H1 (cell line): ENCODE results near the gene PDLIM4. TPM values are rescaled to one million over a fixed set of nuclear protein-coding genes. Genes with fewer than 3 reads are reported as not detected.

ENCODE experiments used
- CTCF ChIA-PET: fragments of 300-600 bp; sonication (Branson Sonifier 250); formaldehyde crosslinking; loops from one replicate; lab custom pipeline; 2021; ENCODE audit not compliant: partially characterized antibody; lab: Charles Lee
- POLR2A ChIA-PET: fragments of 300-600 bp; sonication (Branson Sonifier 250); formaldehyde crosslinking; loops from one replicate; lab custom pipeline; 2021; ENCODE audit warnings: inconsistent platforms; ENCODE audit not compliant: partially characterized antibody; lab: Charles Lee
- DNase-seq, 2 experiments: peaks; one replicate each; pipeline versions ENCODE4 v3.0.0 to v3.0.0-alpha.2; 2010 to 2022; ENCODE audit warnings: low spot score in 2 of 2, low read depth in 1 of 2, mixed read lengths in 1 of 2
- FAIRE-seq: peaks from 2 replicates; lab custom pipeline; 2011; peaks lifted over from hg19 to GRCh38; lab: Jason Lieb, UNC
- H2AFZ ChIP-seq: 2 replicates; pipeline ENCODE4 v1.8.1; 2012; ENCODE audit warnings: low read length, inconsistent platforms
- H2AK5ac ChIP-seq: 2 replicates; pipeline ENCODE4 v1.6.1; 2013; ENCODE audit warnings: low read depth, low read length
- H2BK120ac ChIP-seq: replicated peaks from 2 replicates; pipeline ENCODE3; 2013; ENCODE audit warnings: low read depth, low read length, inconsistent platforms
- H2BK12ac ChIP-seq: 2 replicates; pipeline ENCODE4 v1.6.1; 2013; ENCODE audit warnings: low read depth, low read length
- H2BK15ac ChIP-seq: 2 replicates; pipeline ENCODE4 v1.6.1; 2013; ENCODE audit warnings: low read length
- H2BK20ac ChIP-seq: 2 replicates; pipeline ENCODE4 v1.6.1; 2013; ENCODE audit warnings: low read length
- H2BK5ac ChIP-seq: 2 replicates; pipeline ENCODE4 v1.6.1; 2013; ENCODE audit warnings: low read depth, low read length
- H3K14ac ChIP-seq: 2 replicates; pipeline ENCODE4 v1.6.1; 2013; ENCODE audit warnings: inconsistent platforms; ENCODE audit not compliant: insufficient read length
- H3K18ac ChIP-seq: 2 replicates; pipeline ENCODE4 v1.6.1; 2013; ENCODE audit warnings: low read length; ENCODE audit errors: extremely low read depth
- H3K23ac ChIP-seq: 2 replicates; pipeline ENCODE4 v1.6.1; 2013; ENCODE audit warnings: inconsistent platforms; ENCODE audit not compliant: insufficient read length
- H3K23me2 ChIP-seq: 2 replicates; pipeline ENCODE4 v1.6.1; 2013; ENCODE audit warnings: low read depth, low read length
- H3K27ac ChIP-seq: 2 replicates; pipeline ENCODE4 v1.6.1; 2011; ENCODE audit warnings: low read depth, low read length, inconsistent platforms
- H3K27me3 ChIP-seq, 4 experiments: replicated peaks in 1 of 4; 1 replicate in 1 of 4; 2 replicates in 3 of 4; pipeline versions ENCODE4 v1.6.1 to v1.8.1; 2011 to 2013; ENCODE audit warnings: low read length in 3 of 4, mild to moderate bottlenecking in 3 of 4, inconsistent platforms in 2 of 4, mixed read lengths in 2 of 4, moderate library complexity in 1 of 4; ENCODE audit not compliant: control insufficient read depth in 3 of 4, insufficient read depth in 3 of 4; ENCODE audit errors: extremely low read depth in 1 of 4
- H3K36me3 ChIP-seq, 4 experiments: 2 replicates each; pipeline versions ENCODE4 v1.6.1 to v1.8.1; 2011 to 2013; ENCODE audit warnings: mild to moderate bottlenecking in 4 of 4, low read length in 3 of 4, moderate library complexity in 2 of 4, control low read depth in 1 of 4, inconsistent platforms in 1 of 4; ENCODE audit not compliant: insufficient read depth in 4 of 4, control insufficient read depth in 2 of 4
- H3K4ac ChIP-seq: replicated peaks from 2 replicates; pipeline ENCODE3; 2013; ENCODE audit warnings: low read length, low read depth, mixed read lengths, inconsistent platforms; ENCODE audit not compliant: insufficient read length
- H3K4me1 ChIP-seq, 4 experiments: replicated peaks in 1 of 4; 1 replicate in 1 of 4; 2 replicates in 3 of 4; pipeline versions ENCODE4 v1.6.1 to v1.8.1; 2011 to 2013; ENCODE audit warnings: low read length in 3 of 4, inconsistent platforms in 2 of 4, mixed read lengths in 1 of 4; ENCODE audit not compliant: insufficient read depth in 4 of 4, control insufficient read depth in 3 of 4
- H3K4me2 ChIP-seq, 2 experiments: 2 replicates each; pipeline versions ENCODE4 v1.6.1 to v1.8.1; 2011 to 2013; ENCODE audit warnings: low read depth in 2 of 2, low read length in 2 of 2, control low read depth in 1 of 2, inconsistent platforms in 1 of 2, mild to moderate bottlenecking in 1 of 2; ENCODE audit not compliant: insufficient read depth in 1 of 2
- H3K4me3 ChIP-seq, 4 experiments: fragments of 200-600, 300-600 bp in 1 of 4; sonication (generic), shearing (Covaris generic), sonication (Bioruptor Twin) in 1 of 4; 2 replicates each; pipeline versions ENCODE4 v1.5.1 to v1.8.1; 2011 to 2016; ENCODE audit warnings: low read length in 4 of 4, low read depth in 3 of 4, control low read depth in 2 of 4, inconsistent platforms in 2 of 4, mild to moderate bottlenecking in 2 of 4, mixed read lengths in 1 of 4, moderate library complexity in 1 of 4; ENCODE audit not compliant: insufficient read depth in 2 of 4; ENCODE audit errors: extremely low read depth in 1 of 4
- H3K56ac ChIP-seq: replicated peaks from 2 replicates; pipeline ENCODE3; 2013; ENCODE audit warnings: low read depth, mild to moderate bottlenecking, mixed read lengths, low read length, inconsistent platforms; ENCODE audit not compliant: insufficient read length
- H3K79me1 ChIP-seq: 2 replicates; pipeline ENCODE4 v1.6.1; 2013; ENCODE audit warnings: low read depth, low read length, control low read depth
- H3K79me2 ChIP-seq, 2 experiments: 2 replicates each; pipeline versions ENCODE4 v1.6.1 to v1.8.1; 2012 to 2013; ENCODE audit warnings: low read length in 2 of 2, mild to moderate bottlenecking in 2 of 2, inconsistent platforms in 1 of 2; ENCODE audit not compliant: insufficient read depth in 2 of 2, control insufficient read depth in 1 of 2
- H3K9ac ChIP-seq, 4 experiments: replicated peaks in 1 of 4; 1 replicate in 1 of 4; 2 replicates in 3 of 4; pipeline versions ENCODE4 v1.6.1 to v1.8.1; 2011 to 2013; ENCODE audit warnings: low read depth in 3 of 4, low read length in 3 of 4, control low read depth in 2 of 4, mild to moderate bottlenecking in 2 of 4, moderate library complexity in 2 of 4, inconsistent platforms in 1 of 4; ENCODE audit errors: extremely low read depth in 1 of 4
- H3K9me3 ChIP-seq, 2 experiments: 2 replicates each; pipeline versions ENCODE4 v1.6.1 to v1.8.1; 2012 to 2013; ENCODE audit warnings: mild to moderate bottlenecking in 2 of 2, moderate library complexity in 2 of 2, control low read depth in 1 of 2, inconsistent platforms in 1 of 2, low read depth in 1 of 2, low read length in 1 of 2, mixed read lengths in 1 of 2; ENCODE audit not compliant: insufficient read depth in 2 of 2
- H4K20me1 ChIP-seq, 2 experiments: replicated peaks in 1 of 2; 2 replicates each; pipeline versions ENCODE3 to v1.8.1; 2011 to 2013; ENCODE audit warnings: inconsistent platforms in 2 of 2, low read length in 2 of 2, mild to moderate bottlenecking in 1 of 2; ENCODE audit not compliant: insufficient read depth in 2 of 2, control insufficient read depth in 1 of 2
- H4K5ac ChIP-seq: 2 replicates; pipeline ENCODE4 v1.6.1; 2013; ENCODE audit warnings: low read length, low read depth, mixed read lengths, inconsistent platforms; ENCODE audit not compliant: insufficient read length
- H4K8ac ChIP-seq: 2 replicates; pipeline ENCODE4 v1.8.0; 2013; ENCODE audit warnings: mild to moderate bottlenecking, moderate library complexity, low read length, inconsistent platforms; ENCODE audit not compliant: insufficient read depth; ENCODE audit errors: extremely low read depth
- H4K91ac ChIP-seq: replicated peaks from 2 replicates; pipeline ENCODE3; 2013; ENCODE audit warnings: low read length, mixed read lengths, inconsistent platforms; ENCODE audit not compliant: insufficient read length
- CTBP2 ChIP-seq: IDR thresholded peaks from 2 replicates; pipeline ENCODE4 v1.7.0; 2011; ENCODE audit warnings: borderline replicate concordance, mild to moderate bottlenecking, moderate library complexity, mixed read lengths, low read length; ENCODE audit not compliant: insufficient read depth, insufficient read length
- GABPA ChIP-seq: IDR thresholded peaks from 2 replicates; pipeline ENCODE4 v1.6.1; 2011; ENCODE audit warnings: mild to moderate bottlenecking, low read length, moderate library complexity, borderline replicate concordance; ENCODE audit not compliant: insufficient read depth
- TAF1 ChIP-seq: IDR thresholded peaks from 2 replicates; pipeline ENCODE4 v1.6.1; 2011; ENCODE audit warnings: mild to moderate bottlenecking, low read depth, low read length
- WGBS, 2 experiments: shearing (Covaris generic) in 1 of 2; methylation state at CpG; one replicate each; pipeline versions ENCODE4 v1.1.6 to v1.1.7; 2013 to 2015; ENCODE audit warnings: low lambda C conversion rate in 2 of 2, mixed read lengths in 2 of 2, inconsistent platforms in 1 of 2, low coverage in 1 of 2, missing lambda C conversion rate in 1 of 2; ENCODE audit not compliant: insufficient replicate concordance in 2 of 2, insufficient coverage in 1 of 2, insufficient read length in 1 of 2; ENCODE audit errors: extremely low coverage in 1 of 2, missing lambda C conversion rate in 1 of 2; 5-methylcytosine and 5-hydroxymethylcytosine counted together
- polyA plus RNA-seq, 7 experiments: library from polyadenylated mRNA; depleted of rRNA in 3 of 7; stranded (reverse) in 5 of 7; unstranded in 2 of 7; fragments of >200 nt in 5 of 7; fragments of 200-250 nt in 2 of 7; gene quantifications; 1 replicate in 5 of 7; 2 replicates in 1 of 7; 4 replicates in 1 of 7; pipeline versions ENCODE4 v1.2.1 to v1.2.3, GENCODE V29; 2011 to 2013; ENCODE audit warnings: missing spikeins in 2 of 7, mixed read lengths in 2 of 7
- total RNA-seq: library from RNA; stranded (reverse); fragmentation: NEBNext Ultra II Directional; extraction: Animal tissue kit (Norgen Biotek cat#: 25700); gene quantifications from 2 replicates; pipeline ENCODE4 v1.2.1, GENCODE V29; 2021

The PDLIM4 gene
- total and polyA plus RNA-seq, 2 of the 8 experiments (the other 6 are each of a cell fraction or from before 2014, with no cell fraction given) = 10.7 to 29.1 TPM

DNA sequence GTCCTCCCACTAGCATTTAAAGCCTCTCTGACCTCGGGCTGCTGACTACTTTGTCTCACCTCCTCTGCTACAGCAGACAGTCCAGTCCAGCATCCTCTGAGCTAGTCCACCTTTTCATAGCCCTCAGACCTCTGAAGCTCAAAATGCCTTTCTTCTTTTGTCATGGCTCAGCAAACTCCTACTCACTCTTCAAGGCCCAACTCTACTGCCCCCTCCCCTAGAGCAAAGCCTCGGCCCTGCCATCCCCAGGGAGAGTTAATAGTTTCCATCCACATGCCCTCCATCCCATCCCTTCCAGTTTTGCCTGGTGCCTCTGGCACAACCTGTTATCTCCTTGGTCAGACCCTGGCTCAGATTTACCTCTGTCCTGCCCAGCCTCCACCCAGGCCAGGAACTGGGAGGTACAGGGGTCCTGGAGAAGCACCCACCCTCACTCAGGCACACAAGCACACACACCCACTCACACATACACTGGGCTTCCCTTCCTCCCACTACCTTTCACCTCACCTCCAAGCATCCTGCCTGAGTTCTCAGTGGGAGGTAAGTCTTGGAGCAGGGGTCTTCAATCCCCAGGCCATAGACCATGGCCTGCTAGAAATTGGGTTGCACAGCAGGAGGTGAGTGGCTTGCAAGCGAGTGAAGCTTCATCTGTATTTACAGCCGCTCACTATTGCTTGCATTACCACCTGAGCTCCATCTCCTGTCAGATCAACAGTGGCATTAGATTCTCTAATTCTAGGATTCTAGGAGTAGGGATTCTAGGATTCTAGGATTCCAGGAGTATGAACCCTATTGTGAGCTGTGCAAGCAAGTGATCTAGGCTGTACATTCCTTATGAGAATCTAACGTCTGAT is 18.1 kb downstream of the PDLIM4 start:
- H2AFZ ChIP-seq = no peak overlapping the region
- no peak overlapping the region for H4K91ac ChIP-seq
- no peaks in the 10 kb centered on the region for H3K23me2 ChIP-seq
- 82% methylated on average over 5 of the region's 5 CpGs; no CpG with 5 or more reads in 1 of the 2 experiments for WGBS, 2 experiments
- no peak for FAIRE-seq
- no peak overlapping the region for H2BK15ac ChIP-seq
- no peak overlapping the region for H3K9ac ChIP-seq
- H3K14ac ChIP-seq = no peak overlapping the region
- no peak overlapping the region for H3K23ac ChIP-seq
- H2BK120ac ChIP-seq = no peak overlapping the region
- no peak overlapping the region for H3K56ac ChIP-seq
- no peaks in the 10 kb centered on the region for H3K27me3 ChIP-seq
- no peaks in the 10 kb centered on the region for H3K79me1 ChIP-seq
- H3K4me2 ChIP-seq = no peak overlapping the region
- peaks cover 0 to 10% (median 5%) of the 10 kb centered on the region in 4 experiments; a peak in 4 of 7 replicates for H3K4me1 ChIP-seq
- CTCF ChIA-PET = interaction anchor here (0.8 to 2.5 kb wide), 8 partner anchors 11 to 225 kb away, joined by 3 to 6 read pairs (median 3); no protein-coding TSS in a partner anchor
- no peak for DNase-seq
- no peak overlapping the region for H3K27ac ChIP-seq
- H3K4me3 ChIP-seq = no peak overlapping the region
- H2AK5ac ChIP-seq = no peak overlapping the region; the same call in 1 of the 2 replicates
- H3K36me3 ChIP-seq = no peaks in the 10 kb centered on the region; a peak in 1 of 8 replicates
- no peak overlapping the region for H3K18ac ChIP-seq
- no peak overlapping the region for H3K4ac ChIP-seq
- H2BK12ac ChIP-seq = no peak overlapping the region
- no peak overlapping the region for H2BK5ac ChIP-seq
- H3K9me3 ChIP-seq = no peaks in the 10 kb centered on the region
- TF ChIP-seq CTBP2 = no peak
- TF ChIP-seq GABPA = no peak
- no peak for TF ChIP-seq TAF1
- no peak overlapping the region for H4K8ac ChIP-seq
- POLR2A ChIA-PET = interaction anchor here (1.5 kb wide), 1 partner anchor 18 kb away, joined by 4 read pairs; the partner anchor contains the start of gene SLC22A4
- H3K79me2 ChIP-seq = no peaks in the 10 kb centered on the region
- H4K5ac ChIP-seq = no peak overlapping the region
- no peak overlapping the region for H2BK20ac ChIP-seq
- H4K20me1 ChIP-seq = no peaks in the 10 kb centered on the region
